Transverse colon (tissue), 4 donors: Measurements from ENCODE around the gene TJAP1. TPM values are rescaled to one million over a fixed set of nuclear protein-coding genes. Genes with fewer than 3 reads are reported as not detected.

Experiments
- DNase-seq: peaks from one replicate; pipeline ENCODE4 v3.0.0-alpha.2; 2019
- H3K27ac ChIP-seq, 4 donors: fragments of 200-600 bp; sonication (generic); 2 replicates each; pipeline ENCODE4 v1.5.1; 2016 to 2018; ENCODE audit warnings: inconsistent platforms in 4 of 4
- H3K27me3 ChIP-seq: fragments of 200-600 bp; sonication (generic); 2 replicates; pipeline ENCODE4 v1.5.1; 2017; ENCODE audit warnings: inconsistent platforms
- H3K36me3 ChIP-seq, 4 donors: fragments of 200-600 bp; sonication (generic); 2 replicates each; pipeline ENCODE4 v1.5.1; 2017 to 2019; ENCODE audit warnings: inconsistent platforms in 4 of 4
- H3K4me1 ChIP-seq, 4 donors: fragments of 200-600 bp; sonication (generic); 2 replicates each; pipeline ENCODE4 v1.5.1; 2017 to 2020; ENCODE audit warnings: inconsistent platforms in 4 of 4
- H3K4me3 ChIP-seq, 4 donors: fragments of 200-600 bp; sonication (generic); 1 replicate in 1 of 4; 2 replicates in 3 of 4; pipeline versions ENCODE4 v1.5.1 to v1.6.1; 2017 to 2019; ENCODE audit warnings: inconsistent platforms in 4 of 4
- H3K9me3 ChIP-seq, 2 donors: fragments of 200-600 bp; sonication (generic); 2 replicates each; pipeline ENCODE4 v1.5.1; 2017 to 2019; ENCODE audit warnings: inconsistent platforms in 2 of 2
- CTCF ChIP-seq, 5 experiments: fragments of 200-600 bp in 3 of 5; fragments of 450-650 bp in 2 of 5; sonication (generic) in 3 of 5; IDR thresholded peaks; 1 replicate in 2 of 5; 2 replicates in 3 of 5; pipeline ENCODE4 v1.5.1; 2016 to 2017; ENCODE audit warnings: antibody characterized with exemption in 5 of 5, inconsistent platforms in 3 of 5, mild to moderate bottlenecking in 2 of 5, moderate library complexity in 1 of 5
- EP300 ChIP-seq: sonication (generic); formaldehyde crosslinking; IDR thresholded peaks from one replicate; pipeline ENCODE4 v1.6.1; 2017; ENCODE audit warnings: antibody characterized with exemption, low read depth
- POLR2A ChIP-seq: fragments of 450-650 bp; IDR thresholded peaks from one replicate; pipeline ENCODE4 v1.6.1; 2016; ENCODE audit warnings: antibody characterized with exemption, mild to moderate bottlenecking, moderate library complexity
- POLR2AphosphoS5 ChIP-seq, 3 donors: sonication (generic); formaldehyde crosslinking; IDR thresholded peaks; one replicate each; pipeline ENCODE4 v1.6.1; 2016; ENCODE audit warnings: antibody characterized with exemption in 3 of 3
- WGBS, 2 donors: methylation state at CpG; one replicate each; pipeline ENCODE4 v1.1.5; 2018; ENCODE audit warnings: low coverage in 1 of 2; 5-methylcytosine and 5-hydroxymethylcytosine counted together
- in situ Hi-C, 4 donors: fragments of 200-750 bp; cut with MboI; loops; one replicate each; pipeline versions ENCODE4 v1.15.0 to v1.15.1; 2017; ENCODE audit warnings: low sequenced_read_pairs in 3 of 4, low pct_ligation_motif_present in 1 of 4, low pct_unique_long_range_greater_than_20kb in 1 of 4
- intact Hi-C: fragments of 100-400 bp; cut with DNase I; formaldehyde crosslinking; loops from one replicate; pipeline ENCODE4 v1.15.1; 2023; ENCODE audit warnings: low total_unique reads
- total RNA-seq, 4 donors: library from RNA; depleted of rRNA; stranded (reverse); fragments of >200 nt; gene quantifications; one replicate each; pipeline ENCODE4 v1.1.0, GENCODE V29; 2016

Gene TJAP1
- total RNA-seq, 4 donors from 2014 or later = 10.9 to 22.4 (median 17.9) TPM

GRCh38 chr6:43500921-43501320, 23.6 kb downstream of the TJAP1 start:
- H3K27me3 ChIP-seq = no peaks in the 10 kb centered on the region
- peaks cover 0 to 6% (median 2%) of the 10 kb centered on the region in 4 donors for H3K4me1 ChIP-seq
- H3K27ac ChIP-seq = no peak overlapping the region
- in situ Hi-C loops (loop anchor here in 1 of 4 donors (5.0 kb wide), 1 partner anchor 49 kb away; no protein-coding TSS in a partner anchor), intact Hi-C loops (loop anchor here (10.0 kb wide), 1 partner anchor 136 kb away; the partner anchor contains the start of gene ZNF318)
- no peak overlapping the region for H3K4me3 ChIP-seq
- TF ChIP-seq POLR2A (no peak), CTCF (IDR thresholded peaks at IDR 0.05) (no peak), EP300 (no peak), POLR2AphosphoS5 (IDR thresholded peaks at IDR 0.05) (no peak)
- 95 to 97% methylated on average over 3 of the region's 3 CpGs for WGBS, 2 donors
- peaks cover 0 to 22% (median 14%) of the 10 kb centered on the region in 4 donors for H3K36me3 ChIP-seq
- H3K9me3 ChIP-seq = no peaks in the 10 kb centered on the region
- no peak for DNase-seq

GRCh38 chr6:43502666-43503065, 25.3 kb downstream of the TJAP1 start:
- intact Hi-C loops = loop anchor here (10.0 kb wide), 1 partner anchor 138 kb away; the partner anchor contains the start of gene ZNF318
- 85 to 100% methylated on average over 2 to 4 of the region's 4 CpGs for WGBS, 2 donors
- Histone ChIP-seq H3K4me1 (peaks cover 0 to 3% (median 2%) of the 10 kb centered on the region in 4 donors), H3K9me3 (no peaks in the 10 kb centered on the region), H3K27ac (no peak overlapping the region), H3K36me3 (peaks cover 0 to 22% (median 14%) of the 10 kb centered on the region in 4 donors), H3K27me3 (no peaks in the 10 kb centered on the region), H3K4me3 (no peak overlapping the region)
- no peak for DNase-seq
- TF ChIP-seq POLR2AphosphoS5 (IDR thresholded peaks at IDR 0.05) (no peak), EP300 (no peak), CTCF (IDR thresholded peaks at IDR 0.05) (no peak), POLR2A (no peak)
- in situ Hi-C loops = loop anchor here in 1 of 4 donors (5.0 kb wide), 1 partner anchor 50 kb away; no protein-coding TSS in a partner anchor

GRCh38 chr6:43503443-43503842, 26.1 kb downstream of the TJAP1 start:
- peaks cover 4% of the 10 kb centered on the region for H3K27me3 ChIP-seq
- H3K4me3 ChIP-seq = no peak overlapping the region
- intact Hi-C loops = loop anchor here (10.0 kb wide), 1 partner anchor 139 kb away; the partner anchor contains the start of gene ZNF318
- WGBS, 2 donors = 91 to 100% methylated on average over 1 to 8 of the region's 8 CpGs
- H3K4me1 ChIP-seq = peaks cover 0 to 3% (median 2%) of the 10 kb centered on the region in 4 donors
- no peak for TF ChIP-seq POLR2A
- no peak for TF ChIP-seq EP300
- TF ChIP-seq POLR2AphosphoS5 (IDR thresholded peaks at IDR 0.05) = no peak
- TF ChIP-seq CTCF (IDR thresholded peaks at IDR 0.05) = no peak
- peaks cover 0 to 21% (median 14%) of the 10 kb centered on the region in 4 donors for H3K36me3 ChIP-seq
- in situ Hi-C loops = loop anchor here in 1 of 4 donors (5.0 kb wide), 1 partner anchor 51 kb away; no protein-coding TSS in a partner anchor
- no peak overlapping the region for H3K27ac ChIP-seq
- DNase-seq = no peak
- no peaks in the 10 kb centered on the region for H3K9me3 ChIP-seq

- H3K9me3 ChIP-seq = no peaks in the 10 kb centered on the region
- peaks cover 16% of the 10 kb centered on the region for H3K27me3 ChIP-seq
- DNase-seq = no peak
- intact Hi-C loops (loop anchor here (5.0 to 10.0 kb wide), 3 partner anchors 53 to 243 kb away; partner anchors contain the start of gene ZNF318), in situ Hi-C loops (loop anchor here in 1 of 4 donors (5.0 kb wide), 1 partner anchor 53 kb away; no protein-coding TSS in a partner anchor)
- H3K4me1 ChIP-seq = peaks cover 5 to 15% (median 14%) of the 10 kb centered on the region in 4 donors
- peaks cover 0 to 14% (median 4%) of the 10 kb centered on the region in 4 donors for H3K36me3 ChIP-seq
- no peak for TF ChIP-seq CTCF (IDR thresholded peaks at IDR 0.05)
- no peak for TF ChIP-seq POLR2A
- no peak for TF ChIP-seq EP300
- TF ChIP-seq POLR2AphosphoS5 (IDR thresholded peaks at IDR 0.05) = no peak
- 94% methylated on average over 25 of the region's 26 CpGs; no CpG with 5 or more reads in 1 of the 2 donors for WGBS, 2 donors
- no peak overlapping the region for H3K4me3 ChIP-seq
- H3K27ac ChIP-seq = no peak overlapping the region
Observed at GRCh38 chr6:43504756-43505593, 27.6 kb downstream of the TJAP1 start.
